GM12872 (cell line): Measurements from ENCODE around the gene FOXL2NB.

ENCODE experiments used
- CTCF ChIP-seq: IDR thresholded peaks from 3 replicates; pipeline ENCODE4 v1.5.1; 2011; ENCODE audit warnings: low read depth, mild to moderate bottlenecking, low read length, moderate library complexity; ENCODE audit not compliant: insufficient read depth

FOXL2NB gene

GRCh38 chr3:138908846-138909245 is 38.2 kb upstream of the FOXL2NB start:
- no peak for TF ChIP-seq CTCF

- no peak for TF ChIP-seq CTCF
Observed at GRCh38 chr3:138909904-138910303, 37.1 kb upstream of the FOXL2NB start.

GRCh38 chr3:138911621-138912020 is 35.4 kb upstream of the FOXL2NB start:
- TF ChIP-seq CTCF: no peak

GRCh38 chr3:138912237-138912636 is 34.8 kb upstream of the FOXL2NB start:
- TF ChIP-seq CTCF: no peak

- no peak for TF ChIP-seq CTCF
Observed at GRCh38 chr3:138913766-138914165, 33.3 kb upstream of the FOXL2NB start.

- no peak for TF ChIP-seq CTCF
Observed at GRCh38 chr3:138914870-138915502, 32.0 kb upstream of the FOXL2NB start.

GRCh38 chr3:138915503-138916498 is 31.2 kb upstream of the FOXL2NB start:
- TF ChIP-seq CTCF: peak; percentile 75
